HEK293 (cell line): ENCODE measurements around the gene SLC25A36.

Source experiments
- CTCF ChIP-seq: fragments of 450-650 bp; formaldehyde crosslinking; IDR thresholded peaks from 2 replicates; pipeline ENCODE4 v1.5.1; 2016; ENCODE audit warnings: missing biosample characterization, missing genetic modification characterization
- ZFP3 ChIP-seq: fragments of 450-650 bp; formaldehyde crosslinking; IDR thresholded peaks from 2 replicates; pipeline ENCODE4 v1.5.1; 2016; ENCODE audit warnings: low read depth, missing biosample characterization, missing genetic modification characterization
- ZNF2 ChIP-seq: fragments of 450-650 bp; formaldehyde crosslinking; IDR thresholded peaks from 2 replicates; pipeline ENCODE4 v1.5.1; 2016; ENCODE audit warnings: missing biosample characterization, missing genetic modification characterization
- ZNF211 ChIP-seq: fragments of 450-650 bp; formaldehyde crosslinking; IDR thresholded peaks from 2 replicates; pipeline ENCODE4 v1.5.1; 2016; ENCODE audit warnings: low read depth, missing biosample characterization, missing genetic modification characterization
- ZNF23 ChIP-seq: fragments of 450-650 bp; formaldehyde crosslinking; IDR thresholded peaks from 2 replicates; pipeline ENCODE4 v1.5.1; 2016; ENCODE audit warnings: missing biosample characterization, missing genetic modification characterization, borderline replicate concordance
- ZNF324 ChIP-seq: fragments of 450-650 bp; formaldehyde crosslinking; IDR thresholded peaks from 2 replicates; pipeline ENCODE4 v1.5.1; 2016; ENCODE audit warnings: missing biosample characterization, missing genetic modification characterization
- ZNF423 ChIP-seq: fragments of 450-650 bp; formaldehyde crosslinking; IDR thresholded peaks from 2 replicates; pipeline ENCODE4 v1.5.1; 2016; ENCODE audit warnings: missing biosample characterization, missing genetic modification characterization
- ZNF549 ChIP-seq: fragments of 450-650 bp; IDR thresholded peaks from 2 replicates; pipeline ENCODE4 v1.5.1; 2018; ENCODE audit warnings: missing biosample characterization, missing genetic modification characterization, mild to moderate bottlenecking, inconsistent platforms, moderate library complexity
- ZNF561 ChIP-seq: fragments of 450-650 bp; IDR thresholded peaks from 2 replicates; pipeline ENCODE4 v1.5.1; 2018; ENCODE audit warnings: missing biosample characterization, missing genetic modification characterization, borderline replicate concordance
- ZNF704 ChIP-seq: fragments of 450-650 bp; formaldehyde crosslinking; IDR thresholded peaks from 2 replicates; pipeline ENCODE4 v1.5.1; 2016; ENCODE audit warnings: missing biosample characterization, missing genetic modification characterization

GRCh38 chr3:140911822-140912221, 29.8 kb upstream of the SLC25A36 start:
- no peak for TF ChIP-seq ZNF2
- TF ChIP-seq ZNF423 (tag by site-specific recombination), result peak; percentile 64; the same call in 1 of the 2 replicates
- no peak for TF ChIP-seq CTCF
- no peak for TF ChIP-seq ZNF704 (tag by site-specific recombination)
- TF ChIP-seq ZFP3 (tag by site-specific recombination), result no peak
- TF ChIP-seq ZNF561 (tag by site-specific recombination), result peak; percentile 81
- no peak for TF ChIP-seq ZNF549 (tag by site-specific recombination)
- no peak for TF ChIP-seq ZNF23 (tag by site-specific recombination)
- TF ChIP-seq ZNF211 (tag by site-specific recombination), result no peak
- TF ChIP-seq ZNF324 (tag by site-specific recombination), result no peak
